ENCODE results near the gene ZNF345. TPM values are rescaled to one million over a fixed set of nuclear protein-coding genes. Genes with fewer than 3 reads are reported as not detected.

The ZNF345 gene
- total and polyA plus RNA-seq, 2 experiments from 2014 or later = 5.5 to 5.7 TPM

DNA sequence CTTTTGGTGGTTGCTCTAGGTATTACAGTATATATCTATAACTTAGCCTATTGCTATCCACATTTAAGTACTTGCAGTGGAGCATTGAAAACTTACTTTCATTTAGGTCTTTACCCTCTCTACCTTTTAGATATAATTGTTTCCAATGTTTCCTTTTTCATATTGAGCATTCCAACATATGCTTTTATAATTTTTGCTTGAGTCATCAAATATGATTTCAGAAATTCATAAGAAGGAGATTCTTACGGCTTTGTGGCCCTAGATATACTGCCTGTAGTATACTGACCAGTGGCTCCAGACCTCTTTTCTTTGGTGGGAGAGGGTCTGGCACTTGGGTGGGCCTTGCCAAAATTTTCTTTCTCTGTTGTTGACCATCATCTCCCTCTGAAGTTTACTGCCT is 45.3 kb upstream of the ZNF345 start:
- no peak overlapping the region for H2AFZ ChIP-seq
- no peaks in the 10 kb centered on the region for H3K4me1 ChIP-seq (ENCODE audit: insufficient read depth)
- no peak overlapping the region for H3K4me2 ChIP-seq
- Mint-ChIP-seq H3K9me3 (peaks cover 49% of the 10 kb centered on the region), H3K27ac (no peak overlapping the region), H3K4me1 (no peaks in the 10 kb centered on the region), H3K27me3 (ENCODE audit: insufficient read depth, low read depth, poor library complexity) (no peaks in the 10 kb centered on the region), H3K4me3 (no peak overlapping the region), H3K36me3 (ENCODE audit: low read depth) (peaks cover 92% of the 10 kb centered on the region)
- no peak overlapping the region for H3K4me3 ChIP-seq
- no peak for DNase-seq (ENCODE audit: low spot score)
- H3K79me2 ChIP-seq (replicated peaks; ENCODE audit: insufficient read depth) = peaks cover 85% of the 10 kb centered on the region
- H4K20me1 ChIP-seq (replicated peaks; ENCODE audit: insufficient read depth) = no peaks in the 10 kb centered on the region; the same call in 1 of the 2 replicates
- H3K9me2 ChIP-seq (ENCODE audit: insufficient read depth) = 0 out of 2 replicates have a peak, but pooled peaks cover 2% of the 10 kb centered on the region
- ATAC-seq = no peak
- no peak overlapping the region for H3K27ac ChIP-seq (ENCODE audit: low read depth)
- TF ChIP-seq EZH2phosphoT487 (IDR thresholded peaks at IDR 0.05; ENCODE audit: unreplicated experiment) = no peak
- no peak for TF ChIP-seq ETS1 (IDR thresholded peaks at IDR 0.05)
- no peak for TF ChIP-seq EZH2 (IDR thresholded peaks at IDR 0.05; ENCODE audit: low read depth, unreplicated experiment)
- TF ChIP-seq JUNB (IDR thresholded peaks at IDR 0.05; ENCODE audit: unreplicated experiment) = no peak
- TF ChIP-seq CTCF (conservative IDR thresholded peaks at IDR 0.05; ENCODE audit: low read depth in 2 of 2) = no peak
- no peak for TF ChIP-seq ZNF114 (CRISPR knock-in tag; IDR thresholded peaks at IDR 0.05)
- TF ChIP-seq POLR2AphosphoS5 (IDR thresholded peaks at IDR 0.05; ENCODE audit: low read depth) = no peak
- no peak for TF ChIP-seq NANOG (IDR thresholded peaks at IDR 0.05; ENCODE audit: borderline replicate concordance)
- no peak for TF ChIP-seq REST (IDR thresholded peaks at IDR 0.05; ENCODE audit: unreplicated experiment)
- TF ChIP-seq CREB1 (CRISPR knock-in tag; IDR thresholded peaks at IDR 0.05; ENCODE audit: low read depth) = no peak
- no peak for TF ChIP-seq ZNF331 (CRISPR knock-in tag; IDR thresholded peaks at IDR 0.05; ENCODE audit: low read depth)
- no peaks in the 10 kb centered on the region for H3K36me3 ChIP-seq (ENCODE audit: insufficient read depth)
- no peaks in the 10 kb centered on the region for H3K27me3 ChIP-seq (ENCODE audit: insufficient read depth)
- no peaks in the 10 kb centered on the region for H3F3A ChIP-seq (replicated peaks; ENCODE audit: low read depth)

All from GM23338 (cell line).